Fibroblast of skin of left quadriceps (primary cell): ENCODE results near the gene ME2.
A peak's percentile ranks its signal among the peaks of the same experiment; 100 is the strongest.
"Not testable (repeated sequence)": the region's sequence is repeated elsewhere in the genome, so short reads cannot be mapped to it uniquely, and the experiment has no call there.

Experiments
- DNase-seq, 2 experiments: peaks; one replicate each; pipeline ENCODE4 v3.0.0-alpha.2; 2013; ENCODE audit warnings: low read depth in 2 of 2

ME2 gene

DNA sequence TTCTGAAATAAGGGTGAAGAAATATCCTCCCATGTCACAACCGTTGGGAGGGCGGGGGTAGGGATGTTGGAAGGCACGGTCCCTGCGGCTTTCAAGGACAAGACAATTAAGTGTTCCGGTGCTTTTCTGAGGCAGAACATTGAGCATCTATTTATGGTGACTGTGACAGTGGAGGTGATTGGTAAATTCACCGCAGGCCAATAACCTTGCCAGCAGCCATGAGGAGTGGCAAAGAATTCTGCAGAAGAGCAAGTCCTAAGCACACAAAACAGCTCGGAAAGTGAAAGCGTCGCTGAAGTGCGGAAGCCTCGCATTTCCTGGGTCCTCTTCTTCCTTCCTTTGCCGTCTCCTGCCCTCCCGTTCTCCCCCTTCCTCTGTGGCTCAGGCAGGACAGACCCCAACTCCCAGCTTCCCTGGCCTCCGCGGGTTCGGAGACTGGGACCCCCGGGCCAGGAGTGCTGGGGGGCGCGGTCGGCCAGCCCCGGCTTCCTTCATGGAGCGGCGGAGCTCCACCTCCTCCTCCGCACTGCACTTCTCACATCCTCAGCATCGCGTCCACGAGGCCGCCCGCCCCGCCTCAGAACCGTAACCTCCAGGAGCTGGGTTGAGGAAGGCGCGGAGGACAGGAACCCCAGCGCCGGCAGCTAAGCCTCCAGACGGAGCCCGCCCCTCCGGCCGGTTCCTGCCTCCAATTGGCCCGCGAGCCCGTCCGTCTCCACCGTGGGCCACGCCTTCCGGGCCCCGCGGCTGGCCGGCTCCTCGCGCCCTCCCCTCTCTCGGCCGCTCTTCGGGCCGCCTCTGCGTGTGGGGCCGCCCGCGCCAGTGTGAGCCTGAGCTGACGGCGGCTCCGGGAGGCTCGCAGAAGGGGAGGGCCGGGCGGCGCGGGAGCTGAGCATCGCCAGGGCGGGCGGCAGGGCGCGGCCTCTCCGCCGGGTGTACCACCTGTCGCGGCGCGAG is at the start of gene ME2:
TSS of gene ME2 (plus strand) at position 774 of the 957 bp plus-strand sequence. CDS start 16,703 bp downstream, outside the sequence.
- peak; percentile 71 to 76 for DNase-seq

GRCh38 chr18:50829644-50830043 is 49.3 kb upstream of the ME2 start:
- no peak for DNase-seq

GRCh38 chr18:50830544-50830943 is 48.4 kb upstream of the ME2 start:
- DNase-seq: no peak

- DNase-seq: no peak
Observed at GRCh38 chr18:50832754-50833153, 46.2 kb upstream of the ME2 start.

DNA sequence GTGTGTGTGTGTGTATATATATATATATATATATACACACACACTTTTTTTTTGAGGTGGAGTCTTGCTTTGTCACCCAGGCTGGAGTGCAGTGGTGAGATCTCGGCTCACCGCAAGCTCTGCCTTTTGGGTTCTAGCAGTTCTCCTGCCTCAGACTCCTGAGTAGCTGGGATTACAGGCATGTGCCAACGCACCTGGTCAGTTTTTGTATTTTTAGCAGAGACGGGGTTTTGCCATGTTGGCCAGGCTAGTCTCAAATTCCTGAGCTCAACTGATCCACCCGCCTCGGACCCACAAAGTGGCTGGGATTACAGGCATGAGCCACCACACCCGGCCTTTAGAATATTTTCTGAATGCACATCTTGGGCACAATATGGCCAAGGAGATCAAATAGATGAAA is 45.4 kb upstream of the ME2 start:
- DNase-seq: not testable (repeated sequence)

- DNase-seq: peak; percentile 57 to 66
Observed at GRCh38 chr18:50836521-50836957, 42.4 kb upstream of the ME2 start.

GRCh38 chr18:50839341-50839740 is 39.6 kb upstream of the ME2 start:
- DNase-seq: no peak

GRCh38 chr18:50839996-50840395 is 38.9 kb upstream of the ME2 start:
- DNase-seq: no peak

DNA sequence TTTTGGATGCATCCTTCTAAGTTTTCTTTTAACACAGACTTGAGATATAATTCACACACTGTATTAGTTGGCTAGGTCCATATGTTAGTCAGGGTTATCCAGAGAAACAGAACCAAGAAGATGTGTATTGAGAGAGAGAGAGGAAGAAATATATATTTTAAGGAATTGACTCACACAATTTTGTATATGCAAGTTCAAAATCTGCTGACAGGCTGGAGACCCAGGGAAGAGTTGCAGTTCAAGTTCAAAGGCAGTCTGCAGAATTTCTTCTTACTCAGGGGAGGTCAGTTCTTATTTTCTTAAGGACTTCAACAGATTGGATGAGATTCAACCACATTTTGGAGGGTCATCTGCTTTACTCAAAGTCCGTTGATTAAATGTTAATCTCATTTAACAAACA is 36.1 kb upstream of the ME2 start:
- DNase-seq: no peak

- no peak for DNase-seq
Observed at GRCh38 chr18:50844554-50844953, 34.4 kb upstream of the ME2 start.

GRCh38 chr18:50844960-50845359 is 34.0 kb upstream of the ME2 start:
- no peak for DNase-seq

DNA sequence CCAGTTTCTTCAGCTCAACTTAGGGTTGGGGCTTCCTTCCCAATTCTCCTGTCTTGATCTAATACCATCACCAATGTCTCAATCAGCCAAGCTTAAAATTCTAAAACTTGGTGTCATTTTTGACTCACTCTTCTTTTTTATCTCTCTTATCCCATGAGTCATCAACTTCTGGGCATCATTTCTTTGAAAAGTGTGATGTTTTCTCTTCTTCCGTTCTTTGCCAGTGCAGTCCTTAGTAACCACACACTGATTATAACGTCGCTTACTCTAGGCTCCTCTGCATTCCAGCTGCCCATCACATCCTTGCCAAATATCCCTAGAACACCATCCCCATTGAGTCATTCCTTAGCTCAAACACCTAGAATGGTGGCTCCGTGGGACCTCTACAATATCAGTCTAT is 31.7 kb upstream of the ME2 start:
- DNase-seq: no peak

DNA sequence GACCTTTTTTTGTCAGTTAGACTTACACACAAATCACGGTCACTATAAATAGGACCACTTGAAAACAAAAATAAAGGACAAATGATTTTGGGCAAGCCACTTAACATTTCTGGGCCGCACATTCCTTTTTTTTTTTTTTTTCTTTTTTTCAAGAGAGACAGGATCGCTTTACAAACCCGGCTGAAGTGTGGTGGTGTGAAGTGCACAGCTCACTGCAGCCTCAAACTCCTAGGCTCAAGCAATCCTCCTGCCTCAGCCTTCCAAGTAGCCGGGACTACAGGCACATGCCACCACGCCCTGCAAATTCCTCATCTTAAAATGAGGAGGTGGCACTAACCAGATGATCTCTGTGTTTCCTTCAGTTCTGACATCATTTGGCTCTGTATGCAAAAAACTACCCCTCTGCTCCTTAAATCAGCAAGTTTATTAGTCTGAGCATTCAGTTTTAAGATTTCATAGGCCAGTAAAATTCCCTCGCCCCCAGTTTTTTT is 30.8 kb upstream of the ME2 start:
- no peak for DNase-seq

DNA sequence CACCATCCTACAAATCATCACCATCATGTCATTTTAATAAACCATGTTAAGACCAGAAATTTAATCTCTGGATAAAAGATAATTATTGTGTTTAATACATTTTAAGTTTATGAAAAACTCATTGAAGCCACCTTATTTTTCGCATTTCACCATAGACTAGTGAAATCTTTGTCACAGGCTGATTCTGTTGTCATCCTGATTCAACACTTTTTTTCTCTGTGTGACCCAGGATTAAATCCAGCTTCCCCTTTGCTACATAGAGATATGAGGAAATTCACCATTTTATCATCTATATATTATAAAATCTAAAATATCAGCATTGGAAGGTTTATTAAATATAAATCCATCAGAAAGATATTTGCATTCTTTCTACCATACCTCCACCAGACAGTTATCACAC is 29.9 kb upstream of the ME2 start:
- no peak for DNase-seq

DNA sequence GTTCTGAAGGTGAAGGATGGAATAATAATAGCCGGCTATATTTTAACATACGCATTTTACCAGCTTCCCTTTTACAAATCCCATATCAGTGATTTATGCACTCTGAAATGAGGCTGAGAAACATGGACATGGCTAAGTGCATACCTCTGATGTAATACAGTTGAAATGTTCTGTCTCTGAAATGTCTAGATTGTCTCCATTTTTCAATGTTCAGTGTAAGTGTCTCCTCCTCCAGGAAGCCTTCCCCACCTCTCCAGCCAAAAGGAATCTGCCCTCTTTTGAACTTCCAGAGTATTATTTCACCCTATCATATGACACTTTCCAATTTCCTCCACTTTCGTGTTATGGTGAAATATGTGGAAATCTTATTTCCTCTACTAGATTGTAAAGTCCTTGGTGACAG is 29.5 kb upstream of the ME2 start:
- DNase-seq: no peak

DNA sequence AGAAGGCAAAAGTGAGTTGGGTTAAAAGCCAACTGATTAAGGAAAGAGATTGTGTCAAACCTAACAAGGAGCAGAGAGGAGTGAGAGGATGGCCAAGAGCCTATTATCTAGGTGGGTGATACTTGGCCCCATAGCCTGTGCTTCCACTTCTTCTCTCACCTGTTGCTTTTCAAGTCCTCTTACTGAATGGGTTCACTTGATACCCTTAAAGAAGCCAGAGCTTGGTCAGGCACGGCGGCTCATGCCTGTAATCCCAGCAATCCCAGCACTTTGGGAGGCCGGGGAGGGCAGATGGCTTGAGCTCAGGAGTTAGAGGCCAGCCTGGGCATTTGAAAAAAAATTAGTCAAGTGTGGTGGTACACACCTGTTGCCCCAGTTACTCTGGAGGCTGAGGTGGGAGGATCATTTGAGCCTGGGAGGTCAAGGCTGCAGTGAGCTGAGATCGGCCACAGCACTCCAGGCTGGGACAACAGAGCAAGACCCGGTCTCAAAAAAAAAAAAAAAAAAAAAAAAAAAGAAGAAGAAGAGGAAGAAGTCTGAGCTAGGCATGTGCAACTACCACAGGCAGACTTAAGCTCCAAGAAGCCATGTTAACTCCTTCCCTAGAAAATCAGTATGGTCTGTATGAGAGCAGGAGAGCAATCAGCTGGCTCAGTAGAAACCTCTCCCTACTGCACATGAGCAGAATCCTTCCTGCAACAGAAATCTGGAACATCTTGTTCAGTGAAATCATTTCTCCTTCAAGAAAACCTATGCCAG is 28.4 kb upstream of the ME2 start:
- DNase-seq: no peak

DNA sequence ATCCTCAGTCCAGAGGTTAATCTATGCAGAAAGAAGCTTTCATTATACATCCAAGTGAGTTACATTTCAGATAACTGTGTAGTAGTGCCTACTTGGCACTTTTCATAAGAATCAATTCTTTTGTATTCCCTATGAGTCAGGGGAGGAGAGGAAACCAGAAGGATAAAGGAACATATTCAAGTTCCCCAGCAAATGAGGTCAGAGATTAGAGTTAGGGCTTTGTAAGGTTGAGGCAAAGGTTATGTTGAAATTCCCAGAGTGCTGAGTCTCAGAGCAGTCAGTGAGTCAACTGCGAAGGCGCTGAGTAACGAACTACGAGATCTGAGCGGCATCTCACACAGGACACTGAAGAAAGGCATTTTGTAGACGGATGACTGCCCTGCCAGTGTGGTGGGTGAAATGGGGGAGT is 25.1 kb upstream of the ME2 start:
- no peak for DNase-seq

GRCh38 chr18:50855976-50856757 is 22.8 kb upstream of the ME2 start:
- no peak for DNase-seq

DNA sequence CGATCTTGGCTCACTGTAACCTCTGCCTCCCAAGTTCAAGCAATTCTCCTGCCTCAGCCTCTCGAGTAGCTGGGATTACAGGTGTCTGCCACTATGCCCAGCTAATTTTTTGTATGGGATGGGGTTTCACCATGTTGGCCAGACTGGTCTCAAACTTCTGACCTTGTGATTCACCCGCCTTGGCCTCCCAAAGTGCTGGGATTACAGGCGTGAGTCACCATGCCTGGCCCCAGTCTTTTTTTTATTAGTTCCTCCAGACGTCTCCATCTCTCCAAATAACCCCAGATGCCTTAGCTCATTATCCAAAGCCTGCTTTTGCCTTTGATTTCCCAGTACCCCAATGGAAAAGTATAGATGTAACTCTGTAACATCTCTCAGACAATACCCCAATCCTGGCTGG is 21.8 kb upstream of the ME2 start:
- not testable (repeated sequence) for DNase-seq

DNA sequence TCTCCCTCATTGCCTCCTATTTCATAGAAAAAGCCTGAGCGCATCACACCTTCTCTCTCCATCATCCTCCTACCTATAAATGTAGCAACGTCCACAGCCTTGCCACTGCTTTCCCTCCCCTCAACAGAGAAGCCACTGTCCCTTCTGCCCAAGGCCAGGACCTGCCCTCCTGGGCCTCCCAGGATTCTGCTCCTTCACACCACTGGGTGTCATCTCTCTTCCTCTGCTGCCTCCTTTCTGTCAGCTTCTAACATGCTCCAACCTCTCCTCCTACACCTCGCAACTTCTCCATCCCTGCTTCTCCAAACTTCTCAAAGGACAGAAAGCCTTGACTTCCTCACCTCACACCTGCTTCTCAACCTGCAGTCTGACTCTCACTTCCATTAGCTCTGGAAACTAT is 21.2 kb upstream of the ME2 start:
- DNase-seq: no peak

GRCh38 chr18:50859793-50860555 is 18.9 kb upstream of the ME2 start:
- no peak for DNase-seq
